Testis (tissue), 3 donors: ENCODE data around the gene RRP15. TPM values are rescaled to one million over a fixed set of nuclear protein-coding genes. Genes with fewer than 3 reads are reported as not detected.
A peak's percentile ranks its signal among the peaks of the same experiment; 100 is the strongest.

Experiments used
- DNase-seq: peaks from one replicate; pipeline ENCODE4 v3.0.0-alpha.2; 2019
- H3K27ac ChIP-seq, 2 donors: fragments of 200-600 bp; sonication (generic); one replicate each; pipeline ENCODE4 v1.5.1; 2019
- H3K27me3 ChIP-seq: fragments of 200-600 bp; sonication (generic); one replicate; pipeline ENCODE4 v1.5.1; 2019
- H3K36me3 ChIP-seq: fragments of 200-600 bp; sonication (generic); one replicate; pipeline ENCODE4 v1.5.1; 2017; ENCODE audit warnings: low read depth; ENCODE audit errors: missing control alignments
- H3K4me1 ChIP-seq: fragments of 200-600 bp; sonication (generic); one replicate; pipeline ENCODE4 v1.5.1; 2019
- H3K4me3 ChIP-seq, 2 donors: fragments of 200-600 bp; sonication (generic); one replicate each; pipeline ENCODE4 v1.5.1; 2017 to 2019
- H3K9me3 ChIP-seq: fragments of 200-600 bp; sonication (generic); one replicate; pipeline ENCODE4 v1.5.1; 2017
- POLR2A ChIP-seq: fragments of 450-650 bp; IDR thresholded peaks from one replicate; pipeline ENCODE4 v1.6.1; 2017; ENCODE audit warnings: antibody characterized with exemption, mild to moderate bottlenecking, moderate library complexity
- WGBS, 2 donors: methylation state at CpG; one replicate each; pipeline ENCODE4 v1.1.5; 2018; 5-methylcytosine and 5-hydroxymethylcytosine counted together
- intact Hi-C: fragments of 100-400 bp; cut with DNase I; formaldehyde crosslinking; loops from one replicate; pipeline ENCODE4 v1.15.1; 2023; ENCODE audit warnings: low total_unique reads
- polyA plus RNA-seq: library from polyadenylated mRNA; stranded (reverse); fragments of 350-450 nt; fragmentation: Illumina TruSeq; extraction: RNeasy Lipid Tissue Mini Kit (QIAGEN cat#74804); gene quantifications from one replicate; pipeline ENCODE4 v1.2.3, GENCODE V29; 2014; ENCODE audit warnings: low read depth, low replicate concordance; ENCODE audit not compliant: insufficient read depth
- total RNA-seq, 2 donors: library from RNA; depleted of rRNA; stranded (reverse); fragments of >200 nt; gene quantifications; one replicate each; pipeline ENCODE4 v1.2.3, GENCODE V29; 2016
- TF ChIP-seq, protein P1 (sequence below), 3 experiments: fragments of 450-650 bp in 2 of 3; fragments of 200-600 bp in 1 of 3; sonication (generic) in 1 of 3; IDR thresholded peaks; one replicate each; pipeline ENCODE4 v1.5.1; 2016 to 2019; ENCODE audit warnings: antibody characterized with exemption in 3 of 3, mild to moderate bottlenecking in 2 of 3, moderate library complexity in 1 of 3

Gene RRP15
- total and polyA plus RNA-seq, 3 donors from 2014 or later, result 5.5 to 9.7 (median 6.5) TPM

DNA sequence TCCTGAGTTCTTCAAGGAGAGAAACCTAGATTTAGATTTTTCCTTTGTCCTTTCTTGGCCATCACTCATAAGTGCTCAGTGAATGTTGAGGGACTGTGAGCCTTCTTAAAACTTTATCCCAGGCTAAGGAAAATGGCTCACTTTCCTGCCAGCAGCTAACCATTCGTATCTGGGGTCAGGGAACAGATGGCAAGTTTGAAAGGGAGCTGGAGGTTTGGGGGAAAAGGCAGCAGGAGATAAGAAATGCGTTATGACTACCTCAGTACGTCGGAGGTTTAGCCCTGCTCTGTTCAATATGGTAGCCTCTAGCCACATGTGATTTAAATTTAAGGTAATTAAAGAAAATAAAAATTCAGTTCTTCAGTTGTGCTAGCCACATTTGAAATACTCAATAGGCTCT lies 13.3 kb downstream of the RRP15 start:
- Histone ChIP-seq H3K4me1 (no peaks in the 10 kb centered on the region), H3K9me3 (no peaks in the 10 kb centered on the region), H3K27me3 (no peaks in the 10 kb centered on the region), H3K27ac (no peak overlapping the region), H3K4me3 (no peak overlapping the region), H3K36me3 (no peaks in the 10 kb centered on the region)
- TF ChIP-seq, protein P1, sequence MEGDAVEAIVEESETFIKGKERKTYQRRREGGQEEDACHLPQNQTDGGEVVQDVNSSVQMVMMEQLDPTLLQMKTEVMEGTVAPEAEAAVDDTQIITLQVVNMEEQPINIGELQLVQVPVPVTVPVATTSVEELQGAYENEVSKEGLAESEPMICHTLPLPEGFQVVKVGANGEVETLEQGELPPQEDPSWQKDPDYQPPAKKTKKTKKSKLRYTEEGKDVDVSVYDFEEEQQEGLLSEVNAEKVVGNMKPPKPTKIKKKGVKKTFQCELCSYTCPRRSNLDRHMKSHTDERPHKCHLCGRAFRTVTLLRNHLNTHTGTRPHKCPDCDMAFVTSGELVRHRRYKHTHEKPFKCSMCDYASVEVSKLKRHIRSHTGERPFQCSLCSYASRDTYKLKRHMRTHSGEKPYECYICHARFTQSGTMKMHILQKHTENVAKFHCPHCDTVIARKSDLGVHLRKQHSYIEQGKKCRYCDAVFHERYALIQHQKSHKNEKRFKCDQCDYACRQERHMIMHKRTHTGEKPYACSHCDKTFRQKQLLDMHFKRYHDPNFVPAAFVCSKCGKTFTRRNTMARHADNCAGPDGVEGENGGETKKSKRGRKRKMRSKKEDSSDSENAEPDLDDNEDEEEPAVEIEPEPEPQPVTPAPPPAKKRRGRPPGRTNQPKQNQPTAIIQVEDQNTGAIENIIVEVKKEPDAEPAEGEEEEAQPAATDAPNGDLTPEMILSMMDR (IDR thresholded peaks at IDR 0.05), result no peak
- no peak for TF ChIP-seq POLR2A
- WGBS, 2 donors, result 72 to 75% methylated on average over 4 of the region's 4 CpGs
- DNase-seq, result no peak
- intact Hi-C loops, result no loop called here

DNA sequence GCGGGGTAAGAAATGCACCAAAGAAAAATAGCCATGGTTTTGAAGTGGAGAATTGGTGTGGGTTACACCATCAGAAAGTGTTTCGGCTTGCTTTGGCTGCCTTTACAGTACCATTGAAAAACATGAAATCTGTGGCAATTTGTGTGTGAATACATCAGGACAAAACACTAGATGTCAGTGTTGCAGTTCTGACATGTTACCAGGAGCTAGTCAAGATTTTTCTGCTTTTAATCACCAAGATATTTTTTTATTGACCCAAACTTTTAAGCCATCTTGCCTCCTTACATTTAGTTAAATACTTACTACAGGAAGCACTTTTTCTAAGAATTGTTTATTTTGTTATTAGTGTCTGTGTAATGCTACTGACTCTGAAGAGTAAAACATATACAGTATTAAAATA lies 14.3 kb downstream of the RRP15 start:
- H3K36me3 ChIP-seq, result no peaks in the 10 kb centered on the region
- H3K4me3 ChIP-seq, result no peak overlapping the region
- no peaks in the 10 kb centered on the region for H3K9me3 ChIP-seq
- no peaks in the 10 kb centered on the region for H3K27me3 ChIP-seq
- 67 to 86% methylated on average over 2 of the region's 2 CpGs for WGBS, 2 donors
- no peaks in the 10 kb centered on the region for H3K4me1 ChIP-seq
- intact Hi-C loops, result no loop called here
- TF ChIP-seq, protein P1 (IDR thresholded peaks at IDR 0.05), result peak in 1 of 3 experiments; percentile 28
- TF ChIP-seq POLR2A, result no peak
- no peak for DNase-seq
- no peak overlapping the region for H3K27ac ChIP-seq

DNA sequence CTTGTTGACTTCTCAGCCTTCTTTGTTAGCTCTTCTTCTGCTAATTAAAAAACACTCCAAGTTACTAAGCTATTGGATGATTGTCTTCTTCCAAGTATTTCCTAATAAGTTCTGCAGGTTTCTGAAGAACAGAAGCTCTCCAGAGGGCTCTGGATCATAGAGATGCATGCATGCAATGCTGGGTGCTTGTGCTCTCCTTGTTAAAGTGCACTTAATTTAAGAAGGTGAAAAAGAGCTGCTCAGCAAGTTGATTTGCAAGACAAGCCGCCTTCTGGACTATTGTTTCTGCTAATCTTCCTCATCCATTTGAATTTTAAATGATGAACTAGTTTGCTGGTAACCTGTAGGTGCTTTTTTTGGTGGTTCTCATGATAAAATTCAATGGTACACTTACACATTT lies 16.1 kb downstream of the RRP15 start:
- DNase-seq, result no peak
- TF ChIP-seq, protein P1 (IDR thresholded peaks at IDR 0.05), result no peak
- no peak overlapping the region for H3K4me3 ChIP-seq
- no peaks in the 10 kb centered on the region for H3K9me3 ChIP-seq
- H3K36me3 ChIP-seq, result no peaks in the 10 kb centered on the region
- no peaks in the 10 kb centered on the region for H3K27me3 ChIP-seq
- no peaks in the 10 kb centered on the region for H3K4me1 ChIP-seq
- WGBS, 2 donors, result 94 to 100% methylated on average over 1 of the region's 1 CpG
- intact Hi-C loops, result no loop called here
- H3K27ac ChIP-seq, result no peak overlapping the region

DNA sequence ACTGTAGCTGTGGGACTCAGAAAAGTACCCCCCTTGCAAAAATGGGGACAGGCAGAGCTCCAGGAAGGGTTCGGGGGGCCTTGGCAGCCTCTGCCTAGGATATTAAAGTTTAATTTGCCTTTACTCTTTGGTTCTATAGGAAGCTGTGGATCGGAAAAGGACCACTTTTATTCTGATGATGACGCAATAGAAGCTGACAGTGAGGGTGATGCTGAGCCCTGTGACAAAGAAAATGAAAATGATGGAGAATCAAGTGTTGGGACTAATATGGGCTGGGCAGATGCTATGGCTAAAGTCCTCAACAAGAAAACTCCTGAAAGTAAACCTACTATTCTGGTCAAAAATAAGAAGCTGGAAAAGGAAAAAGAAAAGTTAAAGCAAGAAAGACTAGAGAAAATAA lies 17.1 kb downstream of the RRP15 start:
- 87 to 94% methylated on average over 3 of the region's 3 CpGs for WGBS, 2 donors
- no peak for TF ChIP-seq POLR2A
- TF ChIP-seq, protein P1 (IDR thresholded peaks at IDR 0.05), result no peak

DNA sequence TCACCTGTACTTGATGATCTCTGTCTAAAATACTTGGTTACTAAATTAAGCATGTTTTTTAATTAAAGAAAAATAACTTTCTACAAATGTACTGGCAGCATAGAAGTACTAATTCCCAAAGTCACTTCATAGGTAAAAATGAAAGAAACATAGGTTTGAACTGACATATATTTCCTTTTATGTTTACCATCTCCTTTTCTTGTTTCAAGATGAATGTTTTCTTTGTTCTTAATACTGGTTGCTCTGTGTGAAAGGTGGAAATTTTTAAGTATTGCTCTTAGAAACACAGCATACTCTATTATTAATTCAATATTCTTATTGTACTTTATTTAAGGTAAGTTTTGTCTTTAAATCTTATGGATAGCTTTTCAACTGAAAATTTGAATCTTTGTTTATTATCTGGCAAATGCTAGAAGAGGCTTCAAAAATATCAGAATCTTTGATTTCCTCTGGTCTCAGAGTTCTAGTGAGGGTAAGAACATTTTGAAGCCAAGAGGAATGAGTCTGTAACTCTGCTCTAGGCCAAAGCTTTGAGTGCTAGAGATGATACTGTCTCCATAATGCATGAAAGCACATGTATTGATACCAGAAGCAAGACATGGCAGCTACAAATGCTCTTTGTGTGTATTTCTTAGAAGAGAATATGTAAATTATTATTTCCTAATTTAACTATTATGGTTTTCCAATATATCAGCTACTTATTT lies 18.2 kb downstream of the RRP15 start:
- Histone ChIP-seq H3K9me3 (no peaks in the 10 kb centered on the region), H3K4me3 (no peak overlapping the region), H3K36me3 (no peaks in the 10 kb centered on the region), H3K4me1 (no peaks in the 10 kb centered on the region), H3K27me3 (no peaks in the 10 kb centered on the region), H3K27ac (no peak overlapping the region)
- TF ChIP-seq, protein P1 (IDR thresholded peaks at IDR 0.05), result no peak
- no peak for TF ChIP-seq POLR2A
- no peak for DNase-seq
- intact Hi-C loops, result no loop called here

More for the DNA sequence above, 17.1 kb downstream of the RRP15 start:
- Histone ChIP-seq H3K36me3 (no peaks in the 10 kb centered on the region), H3K27me3 (no peaks in the 10 kb centered on the region), H3K27ac (no peak overlapping the region), H3K4me1 (no peaks in the 10 kb centered on the region), H3K9me3 (no peaks in the 10 kb centered on the region), H3K4me3 (no peak overlapping the region)
- intact Hi-C loops, result no loop called here
- no peak for DNase-seq
